ENCODE measurements around the gene TM2D3. TPM values are rescaled to one million over a fixed set of nuclear protein-coding genes. Genes with fewer than 3 reads are reported as not detected.

The TM2D3 gene
- total and polyA plus RNA-seq, 4 donors = 22.0 to 44.1 (median 37.9) TPM

GRCh38 chr15:101679806-101680205 lies 27.6 kb upstream of the TM2D3 start (continued):
- TF ChIP-seq CTCF (IDR thresholded peaks at IDR 0.05; ENCODE audit: low read depth, low read length, missing input control) = no peak
- TF ChIP-seq FOXA2 (IDR thresholded peaks at IDR 0.05) = no peak

GRCh38 chr15:101676921-101677329 lies 24.7 kb upstream of the TM2D3 start:
- H3K27ac ChIP-seq (ENCODE audit: low read depth in 1 of 2, low read length in 2 of 2) = no peak overlapping the region
- no peaks in the 10 kb centered on the region for H3K9me3 ChIP-seq (ENCODE audit: control insufficient read depth in 4 of 4, low read length in 3 of 4)
- no peak for DNase-seq (ENCODE audit: low spot score)
- H3K4me3 ChIP-seq (ENCODE audit: low read depth in 1 of 3, low read length in 3 of 3) = no peak overlapping the region
- TF ChIP-seq MAX (IDR thresholded peaks at IDR 0.05) (no peak), CTCF (IDR thresholded peaks at IDR 0.05; ENCODE audit: low read depth, low read length, missing input control) (no peak), ATF3 (IDR thresholded peaks at IDR 0.05) (no peak)
- H3K4me1 ChIP-seq (ENCODE audit: control insufficient read depth in 4 of 4, insufficient read depth in 4 of 4, low read length in 3 of 4) = no peaks in the 10 kb centered on the region
- 94% methylated on average over 4 of the region's 4 CpGs for WGBS
- peaks cover 4 to 35% (median 26%) of the 10 kb centered on the region in 4 donors for H3K36me3 ChIP-seq (ENCODE audit: control insufficient read depth in 4 of 4, insufficient read depth in 3 of 4, low read depth in 1 of 4, low read length in 3 of 4)
- no peak overlapping the region for H3K9ac ChIP-seq (ENCODE audit: low read depth in 1 of 2, low read length in 2 of 2)
- no peaks in the 10 kb centered on the region for H3K27me3 ChIP-seq (ENCODE audit: control insufficient read depth in 4 of 4, insufficient read depth in 4 of 4, low read length in 3 of 4)

- Histone ChIP-seq H3K4me1 (ENCODE audit: control insufficient read depth in 4 of 4, insufficient read depth in 4 of 4, low read length in 3 of 4) (no peaks in the 10 kb centered on the region), H3K4me3 (ENCODE audit: low read depth in 1 of 3, low read length in 3 of 3) (no peak overlapping the region), H3K27me3 (ENCODE audit: control insufficient read depth in 4 of 4, insufficient read depth in 4 of 4, low read length in 3 of 4) (no peaks in the 10 kb centered on the region), H3K9me3 (ENCODE audit: control insufficient read depth in 4 of 4, low read length in 3 of 4) (no peaks in the 10 kb centered on the region), H3K27ac (ENCODE audit: low read depth in 1 of 2, low read length in 2 of 2) (no peak overlapping the region), H3K36me3 (ENCODE audit: control insufficient read depth in 4 of 4, insufficient read depth in 3 of 4, low read depth in 1 of 4, low read length in 3 of 4) (peaks cover 4 to 40% (median 32%) of the 10 kb centered on the region in 4 donors), H3K9ac (ENCODE audit: low read depth in 1 of 2, low read length in 2 of 2) (no peak overlapping the region)
- no peak for DNase-seq (ENCODE audit: low spot score)
- 86% methylated on average over 16 of the region's 16 CpGs for WGBS
- TF ChIP-seq SP1 (IDR thresholded peaks at IDR 0.05) = no peak
- TF ChIP-seq MAX (IDR thresholded peaks at IDR 0.05) = no peak
- no peak for TF ChIP-seq FOXA2 (IDR thresholded peaks at IDR 0.05)
Observed at GRCh38 chr15:101675796-101676582, 23.8 kb upstream of the TM2D3 start.

- TF ChIP-seq FOXA1 (IDR thresholded peaks at IDR 0.05) (no peak), CTCF (IDR thresholded peaks at IDR 0.05; ENCODE audit: low read depth, low read length, missing input control) (no peak), MAX (IDR thresholded peaks at IDR 0.05) (no peak), TAF1 (conservative IDR thresholded peaks at IDR 0.05) (no peak), JUND (IDR thresholded peaks at IDR 0.05) (no peak), HNF4G (IDR thresholded peaks at IDR 0.05) (no peak)
- WGBS = 90% methylated on average over 5 of the region's 5 CpGs
- Histone ChIP-seq H3K4me1 (ENCODE audit: control insufficient read depth in 4 of 4, insufficient read depth in 4 of 4, low read length in 3 of 4) (no peaks in the 10 kb centered on the region), H3K9ac (ENCODE audit: low read depth in 1 of 2, low read length in 2 of 2) (no peak overlapping the region), H3K4me3 (ENCODE audit: low read depth in 1 of 3, low read length in 3 of 3) (no peak overlapping the region), H3K27me3 (ENCODE audit: control insufficient read depth in 4 of 4, insufficient read depth in 4 of 4, low read length in 3 of 4) (no peaks in the 10 kb centered on the region), H3K36me3 (ENCODE audit: control insufficient read depth in 4 of 4, insufficient read depth in 3 of 4, low read depth in 1 of 4, low read length in 3 of 4) (peaks cover 4 to 48% (median 34%) of the 10 kb centered on the region in 4 donors), H3K9me3 (ENCODE audit: control insufficient read depth in 4 of 4, low read length in 3 of 4) (no peaks in the 10 kb centered on the region), H3K27ac (ENCODE audit: low read depth in 1 of 2, low read length in 2 of 2) (no peak overlapping the region)
- no peak for DNase-seq (ENCODE audit: low spot score)
Observed at GRCh38 chr15:101675015-101675414, 22.8 kb upstream of the TM2D3 start.
